CD14-positive monocyte (primary cell): ENCODE measurements around the gene RAX2. TPM values are rescaled to one million over a fixed set of nuclear protein-coding genes. Genes with fewer than 3 reads are reported as not detected.

Source experiments
- DNase-seq, 3 donors: peaks; one replicate each; pipeline ENCODE4 v3.0.0-alpha.2; 2011 to 2022
- H2AFZ ChIP-seq: 2 replicates; pipeline ENCODE4 v1.6.0; 2012; ENCODE audit warnings: mild to moderate bottlenecking, low read depth, low read length, inconsistent platforms; ENCODE audit not compliant: insufficient read depth, poor library complexity, severe bottlenecking
- H3K27ac ChIP-seq, 2 donors: 1 replicate in 1 of 2; 2 replicates in 1 of 2; pipeline ENCODE4 v1.5.1; 2012 to 2013; ENCODE audit warnings: low read length in 2 of 2, control low read depth in 1 of 2, inconsistent platforms in 1 of 2, low read depth in 1 of 2, mild to moderate bottlenecking in 1 of 2
- H3K27me3 ChIP-seq, 2 donors: one replicate each; pipeline versions ENCODE4 v1.6.0 to v1.6.1; 2011 to 2013; ENCODE audit warnings: low read length in 2 of 2; ENCODE audit not compliant: control insufficient read depth in 2 of 2, insufficient read depth in 2 of 2
- H3K36me3 ChIP-seq, 2 donors: replicated peaks in 1 of 2; 1 replicate in 1 of 2; 2 replicates in 1 of 2; pipeline versions ENCODE4 v1.5.1 to v1.6.1; 2012 to 2013; ENCODE audit warnings: low read length in 2 of 2, control low read depth in 1 of 2, inconsistent platforms in 1 of 2, mild to moderate bottlenecking in 1 of 2; ENCODE audit not compliant: insufficient read depth in 2 of 2, control insufficient read depth in 1 of 2
- H3K4me1 ChIP-seq, 2 donors: 1 replicate in 1 of 2; 2 replicates in 1 of 2; pipeline versions ENCODE4 v1.5.1 to v1.6.1; 2012 to 2013; ENCODE audit warnings: low read length in 2 of 2, control low read depth in 1 of 2, inconsistent platforms in 1 of 2, mild to moderate bottlenecking in 1 of 2, moderate library complexity in 1 of 2; ENCODE audit not compliant: insufficient read depth in 2 of 2, control insufficient read depth in 1 of 2
- H3K4me2 ChIP-seq: replicated peaks from 2 replicates; pipeline ENCODE3; 2012; ENCODE audit warnings: low read length, moderate library complexity, mild to moderate bottlenecking; ENCODE audit not compliant: poor library complexity, severe bottlenecking; ENCODE audit errors: extremely low read depth
- H3K4me3 ChIP-seq, 3 experiments: fragments of 200-600 bp in 1 of 3; sonication (generic) in 1 of 3; replicated peaks in 1 of 3; 1 replicate in 2 of 3; 2 replicates in 1 of 3; pipeline ENCODE4 v1.5.1; 2011 to 2013; ENCODE audit warnings: low read length in 3 of 3, mild to moderate bottlenecking in 3 of 3, control low read depth in 2 of 3, low read depth in 2 of 3, inconsistent platforms in 1 of 3, moderate library complexity in 1 of 3
- H3K79me2 ChIP-seq: 2 replicates; pipeline ENCODE4 v1.6.0; 2012; ENCODE audit warnings: mild to moderate bottlenecking, control low read depth, inconsistent platforms, low read length, moderate library complexity; ENCODE audit not compliant: insufficient read depth
- H3K9ac ChIP-seq: 2 replicates; pipeline ENCODE4 v1.6.0; 2017; ENCODE audit warnings: low read length, mild to moderate bottlenecking; ENCODE audit not compliant: insufficient read depth, poor library complexity, severe bottlenecking
- H3K9me3 ChIP-seq, 2 donors: replicated peaks in 1 of 2; 1 replicate in 1 of 2; 2 replicates in 1 of 2; pipeline versions ENCODE4 v1.5.1 to v1.6.1; 2012 to 2013; ENCODE audit warnings: low read length in 2 of 2, control low read depth in 1 of 2; ENCODE audit not compliant: control insufficient read depth in 1 of 2, insufficient read depth in 1 of 2
- H4K20me1 ChIP-seq: 2 replicates; pipeline ENCODE4 v1.6.0; 2012; ENCODE audit warnings: mild to moderate bottlenecking, low read length, control low read depth, moderate library complexity; ENCODE audit not compliant: insufficient read depth
- H3K27ac Mint-ChIP-seq, 7 donors: one replicate each; pipeline ENCODE4 v1.8.0; 2020; ENCODE audit warnings: mild to moderate bottlenecking in 7 of 7, mixed read lengths in 7 of 7, moderate library complexity in 6 of 7, inconsistent platforms in 2 of 7
- H3K27me3 Mint-ChIP-seq, 3 donors: one replicate each; pipeline ENCODE4 v1.8.0; 2021 to 2022; ENCODE audit warnings: low read depth in 3 of 3, mild to moderate bottlenecking in 3 of 3, mixed read lengths in 3 of 3, moderate library complexity in 3 of 3, inconsistent platforms in 1 of 3
- H3K36me3 Mint-ChIP-seq, 2 donors: one replicate each; pipeline ENCODE4 v1.8.0; 2020; ENCODE audit warnings: mixed read lengths in 2 of 2, inconsistent platforms in 1 of 2, mild to moderate bottlenecking in 1 of 2
- H3K4me1 Mint-ChIP-seq: one replicate; pipeline ENCODE4 v1.8.0; 2020; ENCODE audit warnings: mild to moderate bottlenecking, mixed read lengths
- H3K4me3 Mint-ChIP-seq, 2 donors: one replicate each; pipeline ENCODE4 v1.8.0; 2020; ENCODE audit warnings: mild to moderate bottlenecking in 2 of 2, mixed read lengths in 2 of 2, moderate library complexity in 1 of 2
- H3K9me3 Mint-ChIP-seq, 7 donors: one replicate each; pipeline ENCODE4 v1.8.0; 2020 to 2022; ENCODE audit warnings: mixed read lengths in 7 of 7, mild to moderate bottlenecking in 6 of 7, moderate library complexity in 6 of 7, inconsistent platforms in 2 of 7
- WGBS: methylation state at CpG from one replicate; pipeline ENCODE4 v1.1.5; 2013; ENCODE audit warnings: missing lambda C conversion rate; ENCODE audit not compliant: insufficient coverage; 5-methylcytosine and 5-hydroxymethylcytosine counted together
- intact Hi-C, 2 donors: fragments of 100-400 bp; cut with micrococcal nuclease; formaldehyde crosslinking; loops; one replicate each; pipeline versions ENCODE4 v1.15.0 to v1.15.1; 2023
- polyA plus RNA-seq, 3 donors: library from polyadenylated mRNA; depleted of rRNA in 1 of 3; unstranded in 2 of 3; stranded (reverse) in 1 of 3; fragments of 300-500 nt in 2 of 3; fragments of >200 nt in 1 of 3; fragmentation: Illumina TruSeq in 2 of 3; gene quantifications; 1 replicate in 2 of 3; 2 replicates in 1 of 3; pipeline ENCODE4 v1.2.3, GENCODE V29; 2012 to 2021
- TF ChIP-seq, protein P1 (sequence below): fragments of 200-600 bp; IDR thresholded peaks from one replicate; pipeline ENCODE4 v1.8.0; 2022; ENCODE audit warnings: antibody characterized with exemption, mild to moderate bottlenecking

The RAX2 gene
- polyA plus RNA-seq, 3 donors, result not detected

DNA sequence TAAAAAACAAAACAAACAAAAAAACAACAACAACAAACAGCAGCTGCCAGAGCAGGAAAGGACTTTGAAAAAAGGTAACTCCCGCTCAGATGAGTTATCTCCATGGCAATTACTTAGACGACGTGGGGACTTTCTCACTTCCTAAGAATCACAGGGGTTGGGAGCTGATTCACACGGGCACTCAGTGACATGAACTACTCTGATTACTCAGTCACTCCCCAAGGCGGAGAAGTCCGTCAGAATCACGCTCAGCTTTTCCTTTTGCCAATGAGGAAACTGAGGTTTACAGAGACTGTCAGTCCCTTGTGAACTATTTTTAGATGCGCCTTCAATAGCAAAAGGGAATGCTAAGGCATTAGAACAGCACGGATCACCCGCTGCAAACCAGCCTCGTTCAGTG, 46.4 kb upstream of the RAX2 start:
- Histone ChIP-seq H3K27me3 (no peaks in the 10 kb centered on the region), H3K4me2 (peak overlapping the region; percentile 37), H4K20me1 (no peaks in the 10 kb centered on the region), H3K4me3 (no peak overlapping the region), H3K36me3 (no peaks in the 10 kb centered on the region), H3K27ac (no peak overlapping the region), H2AFZ (peak overlapping the region; percentile 70), H3K4me1 (peaks cover 8 to 18% of the 10 kb centered on the region in 2 donors), H3K79me2 (no peaks in the 10 kb centered on the region), H3K9ac (peak overlapping the region; percentile 21), H3K9me3 (no peaks in the 10 kb centered on the region)
- H3K4me3 Mint-ChIP-seq, result peak overlapping the region in 1 of 2 donors; percentile 21
- H3K4me1 Mint-ChIP-seq, result peaks cover 14% of the 10 kb centered on the region
- no peaks in the 10 kb centered on the region for H3K36me3 Mint-ChIP-seq
- WGBS, result 3% methylated on average over 10 of the region's 11 CpGs
- H3K27ac Mint-ChIP-seq, result peak overlapping the region in 1 of 7 donors; percentile 82
- peaks cover 0 to 4% (median 0%) of the 10 kb centered on the region in 7 donors for H3K9me3 Mint-ChIP-seq
- intact Hi-C loops, result no loop called here
- peaks cover 9 to 16% (median 13%) of the 10 kb centered on the region in 3 donors for H3K27me3 Mint-ChIP-seq
- DNase-seq, result peak; percentile 53 to 87 (median 53)
- TF ChIP-seq, protein P1, sequence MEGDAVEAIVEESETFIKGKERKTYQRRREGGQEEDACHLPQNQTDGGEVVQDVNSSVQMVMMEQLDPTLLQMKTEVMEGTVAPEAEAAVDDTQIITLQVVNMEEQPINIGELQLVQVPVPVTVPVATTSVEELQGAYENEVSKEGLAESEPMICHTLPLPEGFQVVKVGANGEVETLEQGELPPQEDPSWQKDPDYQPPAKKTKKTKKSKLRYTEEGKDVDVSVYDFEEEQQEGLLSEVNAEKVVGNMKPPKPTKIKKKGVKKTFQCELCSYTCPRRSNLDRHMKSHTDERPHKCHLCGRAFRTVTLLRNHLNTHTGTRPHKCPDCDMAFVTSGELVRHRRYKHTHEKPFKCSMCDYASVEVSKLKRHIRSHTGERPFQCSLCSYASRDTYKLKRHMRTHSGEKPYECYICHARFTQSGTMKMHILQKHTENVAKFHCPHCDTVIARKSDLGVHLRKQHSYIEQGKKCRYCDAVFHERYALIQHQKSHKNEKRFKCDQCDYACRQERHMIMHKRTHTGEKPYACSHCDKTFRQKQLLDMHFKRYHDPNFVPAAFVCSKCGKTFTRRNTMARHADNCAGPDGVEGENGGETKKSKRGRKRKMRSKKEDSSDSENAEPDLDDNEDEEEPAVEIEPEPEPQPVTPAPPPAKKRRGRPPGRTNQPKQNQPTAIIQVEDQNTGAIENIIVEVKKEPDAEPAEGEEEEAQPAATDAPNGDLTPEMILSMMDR, result no peak

DNA sequence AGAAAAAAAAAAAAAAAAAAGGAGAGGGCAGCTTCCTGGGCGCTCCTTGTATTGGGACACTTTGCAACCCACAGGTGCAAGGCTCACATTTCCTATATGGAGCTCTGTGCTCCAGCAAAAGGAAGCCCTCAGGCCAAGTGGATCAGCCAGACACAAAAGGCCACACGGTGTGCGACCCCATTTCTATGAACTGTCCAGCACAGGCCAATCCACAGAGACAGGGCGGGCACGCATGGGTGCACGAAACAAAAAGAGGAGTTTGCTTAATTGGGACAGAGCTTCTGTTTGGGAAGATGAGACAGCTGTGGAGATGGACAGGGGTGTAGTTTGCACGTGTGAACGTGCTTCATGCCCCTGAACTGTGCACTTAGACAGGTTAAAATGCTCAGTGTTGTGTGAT, 45.7 kb upstream of the RAX2 start:
- H3K9ac ChIP-seq, result no peak overlapping the region
- H3K4me2 ChIP-seq, result no peak overlapping the region
- Mint-ChIP-seq H3K4me3 (no peak overlapping the region), H3K27me3 (peaks cover 9 to 15% (median 10%) of the 10 kb centered on the region in 3 donors), H3K4me1 (peaks cover 16% of the 10 kb centered on the region), H3K36me3 (no peaks in the 10 kb centered on the region), H3K27ac (peak overlapping the region in 2 of 7 donors; percentile 2 to 82), H3K9me3 (peaks cover 0 to 4% (median 0%) of the 10 kb centered on the region in 7 donors)
- TF ChIP-seq, protein P1, result no peak
- no peaks in the 10 kb centered on the region for H3K27me3 ChIP-seq
- no peak overlapping the region for H3K27ac ChIP-seq
- H2AFZ ChIP-seq, result no peak overlapping the region
- H4K20me1 ChIP-seq, result no peaks in the 10 kb centered on the region
- no peaks in the 10 kb centered on the region for H3K9me3 ChIP-seq
- 92% methylated on average over 8 of the region's 8 CpGs for WGBS
- H3K36me3 ChIP-seq, result no peaks in the 10 kb centered on the region
- peaks cover 9 to 23% of the 10 kb centered on the region in 2 donors for H3K4me1 ChIP-seq
- H3K4me3 ChIP-seq, result no peak overlapping the region
- intact Hi-C loops, result no loop called here
- DNase-seq, result no peak
- H3K79me2 ChIP-seq, result no peaks in the 10 kb centered on the region
